H54 (cell line): ENCODE measurements around the gene UBTD2.
"Not testable (repeated sequence)": the region's sequence is repeated elsewhere in the genome, so short reads cannot be mapped to it uniquely, and the experiment has no call there.

Experiments used
- DNase-seq: peaks from one replicate; pipeline ENCODE4 v3.0.0; 2011; ENCODE audit warnings: low spot score, mixed read lengths; ENCODE audit not compliant: insufficient read length
- FAIRE-seq: peaks from 3 replicates; lab custom pipeline; 2011; peaks lifted over from hg19 to GRCh38; lab: Jason Lieb, UNC
- POLR2A ChIP-seq: IDR thresholded peaks from 2 replicates; pipeline ENCODE4 v1.6.1; 2011; ENCODE audit warnings: low read depth, mild to moderate bottlenecking, low read length

Gene UBTD2

DNA sequence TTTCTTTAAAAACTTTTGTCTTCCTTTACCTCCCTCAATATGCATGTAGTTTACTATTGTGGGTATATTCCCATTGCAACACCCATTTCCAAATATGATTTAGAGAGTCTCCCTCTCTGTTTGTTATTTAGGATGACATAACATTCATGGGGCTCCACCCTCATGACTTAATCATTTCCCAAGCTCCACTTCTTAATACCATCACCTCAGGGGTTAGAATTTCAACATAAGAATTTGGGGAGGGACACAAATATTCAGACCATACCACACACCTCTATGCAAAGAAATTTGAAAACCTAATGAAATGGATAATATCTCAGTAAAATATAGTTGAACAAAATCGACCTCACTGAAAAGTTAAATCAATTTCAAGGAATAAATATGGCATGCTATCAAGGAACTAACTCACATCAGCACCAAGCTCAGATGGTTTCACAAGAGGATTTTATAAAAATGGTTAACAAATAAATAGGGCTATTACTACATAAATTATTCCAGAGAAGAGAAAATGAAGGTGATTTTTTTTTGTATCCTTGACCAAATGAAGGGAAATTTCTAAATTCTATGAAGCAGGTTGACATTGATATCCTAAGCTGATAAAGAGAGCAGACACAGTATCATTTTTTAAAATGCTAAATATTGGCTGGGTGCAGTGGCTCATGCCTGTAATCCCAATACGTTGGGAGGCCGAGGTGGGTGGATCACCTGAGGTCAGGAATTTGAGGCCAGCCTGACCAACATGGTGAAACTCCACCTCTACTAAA, 20.2 kb upstream of the UBTD2 start:
- DNase-seq, result no peak

DNA sequence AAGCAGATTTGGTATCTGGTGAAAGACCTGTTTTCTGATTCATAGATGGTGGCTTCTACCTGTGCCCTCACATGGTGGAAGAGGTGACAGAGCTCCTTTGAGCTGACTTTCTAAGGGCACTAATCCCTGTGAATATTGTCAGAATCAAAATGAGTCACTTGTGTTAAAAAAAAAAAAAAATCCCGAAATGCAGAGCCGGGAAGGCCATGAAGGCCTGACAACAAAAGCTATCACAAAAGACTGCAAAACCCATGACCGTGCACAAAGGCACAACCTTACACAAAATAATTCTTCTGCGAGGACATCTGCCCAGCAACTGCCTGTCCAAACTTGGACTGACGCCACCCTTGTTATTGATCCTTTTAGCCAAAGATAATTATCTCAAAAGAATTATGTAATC, 19.6 kb upstream of the UBTD2 start:
- DNase-seq (no peak), FAIRE-seq (peak; percentile 82)
- TF ChIP-seq POLR2A, result no peak

More for the DNA sequence above, 20.2 kb upstream of the UBTD2 start:
- no peak for TF ChIP-seq POLR2A
- FAIRE-seq, result peak; percentile 75

DNA sequence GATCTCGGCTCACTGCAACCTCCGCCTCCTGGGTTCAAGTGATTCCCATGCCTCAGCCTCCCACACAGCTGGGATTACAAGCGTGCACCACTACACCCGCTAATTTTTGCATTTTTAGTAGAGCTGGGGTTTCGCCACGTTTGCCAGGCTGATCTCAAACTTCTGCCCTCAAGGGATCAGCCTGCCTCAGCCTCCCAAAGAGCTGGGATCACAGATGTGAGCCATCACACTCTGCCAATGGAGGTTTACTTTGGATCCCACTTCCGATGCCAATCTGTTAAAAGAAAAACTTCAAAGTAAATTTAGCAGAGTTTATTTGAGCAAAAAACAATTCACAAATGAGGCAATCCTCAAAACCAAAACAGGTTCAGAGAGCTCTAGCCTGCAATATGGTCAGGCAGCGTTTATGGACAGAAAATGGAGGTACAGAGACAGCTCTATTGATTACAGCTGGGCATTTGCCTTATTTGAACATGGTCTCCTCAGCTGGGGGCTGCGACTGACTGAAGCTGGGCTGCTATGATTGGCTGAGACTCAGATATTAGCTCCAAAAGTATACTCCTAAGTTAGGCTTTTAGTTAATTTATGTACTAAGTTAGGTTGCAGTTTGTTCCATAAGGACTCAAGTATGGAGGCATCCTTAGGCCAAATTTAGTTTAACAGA, 18.6 kb upstream of the UBTD2 start:
- FAIRE-seq, result no peak
- TF ChIP-seq POLR2A, result no peak
- no peak for DNase-seq

DNA sequence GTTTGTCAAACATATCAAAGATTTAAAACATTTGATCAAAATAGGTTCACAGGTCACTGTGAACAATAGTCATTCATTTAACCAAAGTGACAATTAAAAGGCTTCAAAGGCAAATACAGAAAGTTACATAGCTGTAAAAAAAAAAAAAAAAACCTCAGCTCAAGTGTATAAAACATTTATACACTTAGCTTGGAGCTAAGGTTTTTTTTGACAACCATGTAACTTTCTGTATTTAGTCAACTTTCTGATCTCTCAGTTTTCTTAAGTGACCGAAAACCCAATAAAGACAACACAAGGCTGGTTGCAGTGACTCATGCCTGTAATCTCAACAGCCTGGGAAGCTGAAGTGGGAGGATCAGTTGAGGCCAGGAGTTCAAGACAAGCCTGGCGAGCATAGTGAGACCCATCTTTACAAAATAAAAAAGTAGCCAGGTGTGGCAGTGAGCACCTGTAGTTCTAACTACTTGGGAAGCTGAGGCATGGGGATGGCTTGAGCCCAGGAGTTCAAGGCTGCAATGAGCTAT, 16.4 kb upstream of the UBTD2 start:
- TF ChIP-seq POLR2A, result no peak
- DNase-seq (no peak), FAIRE-seq (peak; percentile 75)

GRCh38 chr5:172294831-172295230, 11.3 kb upstream of the UBTD2 start:
- no peak for TF ChIP-seq POLR2A
- FAIRE-seq (no peak), DNase-seq (no peak)

DNA sequence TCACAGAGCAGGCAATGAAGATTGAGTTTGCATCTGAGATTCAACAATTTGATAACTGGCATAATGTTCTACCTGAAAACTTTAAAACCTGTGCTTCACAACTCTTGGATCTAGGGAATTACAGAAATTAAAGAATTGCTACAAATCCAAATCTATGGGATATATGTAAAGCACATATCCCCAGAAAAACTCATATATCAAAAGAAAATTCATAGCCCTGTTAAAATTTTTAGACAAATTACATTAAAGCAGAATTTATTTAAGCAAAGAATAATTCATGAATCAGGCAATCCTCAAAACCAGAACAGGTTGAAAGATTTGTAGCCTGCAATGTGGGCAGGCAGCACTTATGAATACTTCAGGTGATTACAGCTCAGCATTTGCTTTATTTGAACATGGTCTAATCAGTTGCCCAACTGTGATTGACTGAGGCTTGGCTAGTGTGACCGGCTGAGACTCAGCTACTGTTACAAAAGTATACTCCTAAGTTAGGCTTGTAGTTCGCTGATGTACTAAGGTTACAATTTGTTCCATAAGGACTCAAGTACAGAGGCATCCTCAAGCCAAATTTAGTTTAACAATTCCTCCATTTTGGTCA, 10.3 kb upstream of the UBTD2 start:
- no peak for TF ChIP-seq POLR2A

DNA sequence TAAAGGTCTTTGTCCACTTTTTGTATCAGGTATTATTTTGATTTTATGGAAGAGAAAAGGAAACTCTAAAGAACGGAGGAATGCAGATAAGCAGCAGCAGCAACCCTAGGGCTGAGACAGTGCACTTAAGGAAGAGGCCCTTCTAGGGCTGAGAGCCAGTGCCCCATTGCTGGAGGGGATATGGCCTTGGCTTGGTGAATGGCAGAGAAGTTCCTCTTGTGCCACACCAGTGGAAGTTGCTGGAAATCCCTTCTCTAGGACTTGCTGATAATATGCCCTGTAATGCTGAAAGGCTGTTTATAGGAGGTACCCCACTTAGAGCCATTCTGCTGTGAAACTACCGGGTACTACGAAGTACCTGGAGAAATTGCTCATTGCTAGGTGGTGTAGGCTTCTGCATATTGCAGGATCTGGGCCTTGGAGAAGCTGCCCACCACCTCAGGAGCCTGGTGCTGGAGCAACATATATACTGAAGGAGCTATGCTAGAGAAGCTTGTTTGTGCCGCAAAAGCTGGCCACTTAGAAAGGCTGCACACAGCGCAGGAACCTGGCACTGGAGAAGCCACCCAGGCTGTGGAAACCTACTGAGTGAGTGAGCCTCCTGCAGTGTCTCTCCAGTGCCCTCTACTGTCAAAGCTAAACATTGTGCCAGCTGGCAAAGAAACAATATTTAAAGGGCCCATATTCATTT, 9.6 kb upstream of the UBTD2 start:
- peak; percentile 61 for DNase-seq
- FAIRE-seq, result peak; percentile 82
- TF ChIP-seq POLR2A, result no peak

More for the DNA sequence above, 10.3 kb upstream of the UBTD2 start:
- FAIRE-seq (no peak), DNase-seq (no peak)

DNA sequence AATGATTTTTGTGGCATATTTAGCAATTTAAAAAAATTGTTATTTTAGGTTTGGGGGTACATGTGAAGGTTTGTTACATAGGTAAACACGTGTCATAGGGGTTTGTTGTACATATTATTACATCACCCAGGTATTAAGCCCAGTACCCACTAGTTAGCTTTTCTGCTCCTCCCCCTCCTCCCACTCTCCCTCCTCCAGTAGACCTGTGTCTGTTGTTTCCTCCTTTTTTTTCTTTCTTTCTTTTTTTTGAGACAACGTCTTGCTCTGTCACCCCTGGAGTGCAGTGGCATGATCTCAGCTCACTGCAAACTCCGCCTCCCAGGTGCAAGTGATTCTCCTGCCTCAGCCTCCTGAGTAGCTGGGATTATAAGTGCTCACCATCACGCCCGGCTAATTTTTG, 8.3 kb upstream of the UBTD2 start:
- not testable (repeated sequence) for FAIRE-seq, DNase-seq

GRCh38 chr5:172288465-172288864, 4.9 kb upstream of the UBTD2 start:
- FAIRE-seq (no peak), DNase-seq (no peak)
- TF ChIP-seq POLR2A, result no peak

DNA sequence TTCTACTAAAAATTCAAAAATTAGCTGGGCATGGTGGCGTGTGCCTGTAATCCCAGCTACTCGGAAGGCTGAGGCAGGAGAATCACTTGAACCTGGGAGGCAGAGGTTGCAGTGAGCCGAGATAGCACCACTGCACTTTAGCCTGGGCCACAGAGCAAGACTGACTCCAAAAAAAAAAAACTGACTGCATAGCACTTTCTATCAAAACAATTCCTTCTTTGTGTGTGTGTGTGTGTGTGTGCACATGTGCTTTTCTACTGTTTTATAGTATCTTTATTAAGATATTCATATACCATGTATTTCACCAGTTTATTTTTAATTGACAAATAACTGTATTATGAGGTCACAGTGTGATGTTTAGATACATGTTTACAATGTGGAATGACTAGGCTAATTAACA, 3.6 kb upstream of the UBTD2 start:
- not testable (repeated sequence) for DNase-seq, FAIRE-seq

DNA sequence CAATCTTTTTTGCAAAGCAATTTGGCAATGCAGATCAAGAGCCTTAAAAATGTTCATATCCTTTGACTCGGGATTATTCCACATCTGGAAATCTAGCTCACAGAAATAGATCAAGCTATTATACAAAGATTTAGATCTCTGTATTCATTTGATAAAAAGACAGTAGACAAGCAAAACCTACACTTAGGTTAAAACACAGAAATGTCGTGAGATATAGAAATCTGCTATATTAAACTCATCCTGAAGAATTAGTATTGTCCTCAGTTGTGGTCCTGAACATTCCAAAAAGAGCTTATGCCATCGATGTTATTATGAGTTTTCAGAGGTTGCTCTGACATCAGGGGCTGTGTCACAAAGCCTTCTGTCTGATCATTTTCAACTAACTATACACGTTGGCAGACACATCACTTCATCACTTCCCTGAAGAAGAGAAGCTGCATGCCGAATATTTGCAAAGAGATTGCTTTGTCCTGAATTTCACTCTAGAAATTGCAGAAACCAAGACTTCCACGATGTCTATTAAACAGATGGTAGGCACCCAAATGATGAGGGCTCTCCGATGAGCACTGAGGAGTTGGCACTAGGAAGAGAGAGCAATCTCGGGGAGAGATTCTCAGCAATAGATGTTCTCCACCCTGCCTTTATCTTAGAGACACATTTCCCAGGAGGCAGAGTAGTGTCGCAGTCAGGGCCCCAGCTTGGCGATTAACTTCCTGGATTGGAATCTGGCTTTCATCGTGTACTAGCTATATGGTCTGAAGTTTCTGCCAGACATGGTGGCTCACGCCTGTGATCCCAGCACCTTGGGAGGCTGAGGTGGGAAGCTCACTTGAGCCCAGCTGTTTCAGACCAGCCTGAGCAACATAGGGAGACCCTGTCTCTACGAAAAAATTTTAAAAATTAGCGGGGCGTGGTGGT, 1.9 kb upstream of the UBTD2 start:
- FAIRE-seq (no peak), DNase-seq (no peak)
- no peak for TF ChIP-seq POLR2A

DNA sequence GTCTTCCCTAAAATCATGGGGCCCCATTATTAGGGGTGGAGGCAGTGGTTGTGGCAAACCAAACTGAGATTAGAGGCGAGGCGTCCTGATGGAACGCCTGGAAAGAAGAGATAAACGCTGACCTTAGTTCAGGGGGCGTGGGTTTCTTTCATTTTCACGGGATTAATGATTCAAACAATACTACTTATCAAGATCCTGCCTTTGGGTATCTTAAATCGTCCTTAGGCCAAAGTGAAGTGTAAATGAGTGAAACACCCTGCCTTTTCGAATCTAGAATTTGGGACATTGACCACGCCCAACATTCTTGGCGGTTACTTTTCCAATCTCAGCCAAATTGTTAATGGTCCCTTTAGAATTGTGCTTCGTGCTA, 1.0 kb upstream of the UBTD2 start:
- no peak for TF ChIP-seq POLR2A
- peak; percentile 45 for FAIRE-seq
- DNase-seq, result peak; percentile 40
